ENCODE results near the gene DNAJB6. TPM values are rescaled to one million over a fixed set of nuclear protein-coding genes. Genes with fewer than 3 reads are reported as not detected.
A peak's percentile ranks its signal among the peaks of the same experiment; 100 is the strongest.

The DNAJB6 gene
- total RNA-seq, 2 experiments from 2014 or later, result 56.4 to 65.9 TPM

DNA sequence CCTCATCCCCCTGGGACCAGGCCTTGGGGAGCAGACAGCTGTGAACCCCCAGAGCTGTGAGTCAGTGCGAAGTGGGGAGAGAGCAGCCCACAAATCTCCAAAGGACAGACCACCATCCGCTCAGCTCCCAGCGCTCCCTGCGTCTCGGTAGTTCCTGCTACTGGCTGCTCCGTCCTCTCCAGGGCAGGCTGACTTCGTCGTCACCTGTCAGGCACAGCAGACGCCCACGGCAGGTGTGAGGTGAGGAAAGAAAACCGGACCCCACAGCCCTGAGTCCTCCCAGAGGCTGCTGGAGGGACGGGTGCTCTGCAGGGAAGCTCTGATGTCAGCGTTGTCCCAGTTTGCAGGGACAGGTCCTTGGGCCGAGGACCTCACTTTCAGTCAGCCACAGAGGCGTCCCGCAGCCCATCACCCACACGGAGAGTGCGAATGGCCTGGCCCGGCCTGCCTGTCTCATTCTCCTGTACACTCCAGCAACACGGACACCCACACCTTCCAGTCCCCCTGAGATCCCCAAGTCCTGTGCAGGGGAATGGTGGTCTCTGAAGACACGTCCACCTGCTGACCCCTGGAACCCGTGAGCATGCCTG lies 95.2 kb downstream of the DNAJB6 start:
- H3K27ac ChIP-seq (ENCODE audit: low read depth, low read length, poor library complexity, severe bottlenecking), result no peak overlapping the region
- no peaks in the 10 kb centered on the region for H3K9me2 ChIP-seq (ENCODE audit: insufficient read depth, low read length)
- H4K20me1 ChIP-seq (ENCODE audit: insufficient read depth, low read length), result no peaks in the 10 kb centered on the region
- no peak overlapping the region for H3K4me2 ChIP-seq (ENCODE audit: low read length)
- H3K79me2 ChIP-seq (ENCODE audit: insufficient read depth, low read depth, low read length), result no peaks in the 10 kb centered on the region
- no TSS peak for BruUV-seq (replicated peaks)
- no peak overlapping the region for H3K4me3 ChIP-seq (ENCODE audit: low read depth, low read length, poor library complexity, severe bottlenecking)
- H3K9me3 ChIP-seq (ENCODE audit: low read length), result no peaks in the 10 kb centered on the region
- no peaks in the 10 kb centered on the region for H3K36me3 ChIP-seq (ENCODE audit: insufficient read depth, low read length)
- H3K4me1 ChIP-seq (ENCODE audit: insufficient read depth, low read length, poor library complexity, severe bottlenecking), result no peaks in the 10 kb centered on the region
- POLR2A ChIA-PET, result interaction anchor here (1.1 kb wide), 1 partner anchor 43 kb away, joined by 5 read pairs; no protein-coding TSS in a partner anchor
- TF ChIP-seq, protein P1, sequence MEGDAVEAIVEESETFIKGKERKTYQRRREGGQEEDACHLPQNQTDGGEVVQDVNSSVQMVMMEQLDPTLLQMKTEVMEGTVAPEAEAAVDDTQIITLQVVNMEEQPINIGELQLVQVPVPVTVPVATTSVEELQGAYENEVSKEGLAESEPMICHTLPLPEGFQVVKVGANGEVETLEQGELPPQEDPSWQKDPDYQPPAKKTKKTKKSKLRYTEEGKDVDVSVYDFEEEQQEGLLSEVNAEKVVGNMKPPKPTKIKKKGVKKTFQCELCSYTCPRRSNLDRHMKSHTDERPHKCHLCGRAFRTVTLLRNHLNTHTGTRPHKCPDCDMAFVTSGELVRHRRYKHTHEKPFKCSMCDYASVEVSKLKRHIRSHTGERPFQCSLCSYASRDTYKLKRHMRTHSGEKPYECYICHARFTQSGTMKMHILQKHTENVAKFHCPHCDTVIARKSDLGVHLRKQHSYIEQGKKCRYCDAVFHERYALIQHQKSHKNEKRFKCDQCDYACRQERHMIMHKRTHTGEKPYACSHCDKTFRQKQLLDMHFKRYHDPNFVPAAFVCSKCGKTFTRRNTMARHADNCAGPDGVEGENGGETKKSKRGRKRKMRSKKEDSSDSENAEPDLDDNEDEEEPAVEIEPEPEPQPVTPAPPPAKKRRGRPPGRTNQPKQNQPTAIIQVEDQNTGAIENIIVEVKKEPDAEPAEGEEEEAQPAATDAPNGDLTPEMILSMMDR (conservative IDR thresholded peaks at IDR 0.05; ENCODE audit: low read length), result no peak
- no peak for TF ChIP-seq EZH2phosphoT487 (IDR thresholded peaks at IDR 0.05; ENCODE audit: borderline replicate concordance, low read depth, low read length)
- CTCF ChIA-PET (ENCODE audit: unreplicated experiment), result interaction anchor here (0.5 kb wide), 1 partner anchor 1839 kb away, joined by 5 read pairs; no protein-coding TSS in a partner anchor
- intact Hi-C loops (cut with micrococcal nuclease; ENCODE audit: unreplicated experiment), result loop anchor here (2.0 to 10.0 kb wide), 2 partner anchors 253 to 923 kb away; no protein-coding TSS in a partner anchor
- no peak overlapping the region for H2AFZ ChIP-seq (ENCODE audit: low read length)
- DNase-seq (ENCODE audit: low spot score), result no peak

DNA sequence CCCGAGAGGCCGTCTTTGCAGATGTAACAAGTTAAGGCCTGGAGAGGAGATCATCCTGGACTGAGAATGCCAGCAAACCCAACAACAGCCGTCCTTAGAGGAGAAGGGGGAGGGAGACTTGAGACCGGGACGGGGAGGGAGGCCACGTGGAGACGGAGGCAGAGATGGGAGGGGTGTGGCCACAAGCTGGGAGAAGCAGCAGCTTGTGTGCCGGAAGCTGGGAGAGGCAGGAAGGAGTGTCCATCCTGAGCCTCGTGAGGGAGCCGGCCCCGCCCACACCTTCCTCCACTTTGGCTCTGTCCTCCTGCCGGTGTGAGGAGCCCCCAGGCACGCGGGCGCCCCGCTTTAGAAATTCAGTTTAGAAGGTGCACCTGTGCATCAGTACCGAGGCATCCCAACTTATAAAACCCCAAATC lies 95.7 kb downstream of the DNAJB6 start:
- Histone ChIP-seq H3K4me1 (ENCODE audit: insufficient read depth, low read length, poor library complexity, severe bottlenecking) (no peaks in the 10 kb centered on the region), H2AFZ (ENCODE audit: low read length) (no peak overlapping the region), H4K20me1 (ENCODE audit: insufficient read depth, low read length) (no peaks in the 10 kb centered on the region), H3K36me3 (ENCODE audit: insufficient read depth, low read length) (no peaks in the 10 kb centered on the region), H3K79me2 (ENCODE audit: insufficient read depth, low read depth, low read length) (no peaks in the 10 kb centered on the region), H3K4me3 (ENCODE audit: low read depth, low read length, poor library complexity, severe bottlenecking) (no peak overlapping the region), H3K9me3 (ENCODE audit: low read length) (no peaks in the 10 kb centered on the region), H3K27ac (ENCODE audit: low read depth, low read length, poor library complexity, severe bottlenecking) (no peak overlapping the region), H3K9me2 (ENCODE audit: insufficient read depth, low read length) (no peaks in the 10 kb centered on the region), H3K4me2 (ENCODE audit: low read length) (no peak overlapping the region)
- DNase-seq (ENCODE audit: low spot score), result no peak
- intact Hi-C loops (cut with micrococcal nuclease; ENCODE audit: unreplicated experiment), result loop anchor here (2.0 to 10.0 kb wide), 2 partner anchors 252 to 922 kb away; no protein-coding TSS in a partner anchor
- ChIA-PET POLR2A (no interaction called here), CTCF (ENCODE audit: unreplicated experiment) (no interaction called here)
- BruUV-seq (replicated peaks), result no TSS peak
- TF ChIP-seq EZH2phosphoT487 (IDR thresholded peaks at IDR 0.05; ENCODE audit: borderline replicate concordance, low read depth, low read length), result no peak
- TF ChIP-seq, protein P1 (conservative IDR thresholded peaks at IDR 0.05; ENCODE audit: low read length), result no peak

DNA sequence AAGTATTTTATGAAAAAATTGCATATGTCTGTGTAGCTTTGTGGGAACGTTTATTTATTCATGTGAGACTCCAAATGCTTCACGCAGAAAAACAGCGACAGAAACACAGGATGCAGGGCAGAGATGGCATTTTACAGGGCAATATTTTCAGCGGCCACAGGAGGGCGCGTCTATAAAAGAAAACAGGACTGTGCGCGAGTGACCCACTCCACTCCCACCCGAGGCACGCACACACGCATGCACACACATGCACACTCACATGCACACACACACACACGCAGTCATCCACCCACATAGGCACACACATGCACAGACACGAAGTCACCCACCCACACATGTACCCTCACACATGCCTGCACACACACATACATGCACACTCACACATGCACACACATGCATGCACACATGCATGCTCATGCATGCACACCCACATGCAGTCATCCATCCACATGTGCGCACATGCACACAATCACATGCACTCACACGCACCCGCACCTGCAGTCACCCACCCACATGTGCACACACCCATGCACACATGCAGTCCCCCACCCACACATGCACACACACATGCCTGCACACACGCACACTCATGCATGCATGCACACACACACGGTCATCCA lies 96.3 kb downstream of the DNAJB6 start:
- Histone ChIP-seq H4K20me1 (ENCODE audit: insufficient read depth, low read length) (no peaks in the 10 kb centered on the region), H3K4me3 (ENCODE audit: low read depth, low read length, poor library complexity, severe bottlenecking) (no peak overlapping the region), H3K9me2 (ENCODE audit: insufficient read depth, low read length) (no peaks in the 10 kb centered on the region), H3K4me2 (ENCODE audit: low read length) (no peak overlapping the region), H3K79me2 (ENCODE audit: insufficient read depth, low read depth, low read length) (no peaks in the 10 kb centered on the region), H3K4me1 (ENCODE audit: insufficient read depth, low read length, poor library complexity, severe bottlenecking) (no peaks in the 10 kb centered on the region), H3K27ac (ENCODE audit: low read depth, low read length, poor library complexity, severe bottlenecking) (no peak overlapping the region), H3K9me3 (ENCODE audit: low read length) (no peaks in the 10 kb centered on the region), H3K36me3 (ENCODE audit: insufficient read depth, low read length) (no peaks in the 10 kb centered on the region), H2AFZ (ENCODE audit: low read length) (no peak overlapping the region)
- intact Hi-C loops (cut with micrococcal nuclease; ENCODE audit: unreplicated experiment), result loop anchor here (1.0 to 10.0 kb wide), 4 partner anchors 41 to 922 kb away; no protein-coding TSS in a partner anchor
- no TSS peak for BruUV-seq (replicated peaks)
- DNase-seq (ENCODE audit: low spot score), result peak; percentile 38
- ChIA-PET CTCF (ENCODE audit: unreplicated experiment) (no interaction called here), POLR2A (no interaction called here)
- TF ChIP-seq, protein P1 (conservative IDR thresholded peaks at IDR 0.05; ENCODE audit: low read length), result peak; percentile 85
- TF ChIP-seq EZH2phosphoT487 (IDR thresholded peaks at IDR 0.05; ENCODE audit: borderline replicate concordance, low read depth, low read length), result no peak
